CD14-positive monocyte (primary cell): ENCODE data around the gene SECTM1. TPM values are rescaled to one million over a fixed set of nuclear protein-coding genes. Genes with fewer than 3 reads are reported as not detected.

Experiments
- DNase-seq, 3 donors: peaks; one replicate each; pipeline ENCODE4 v3.0.0-alpha.2; 2011 to 2022
- H2AFZ ChIP-seq: 2 replicates; pipeline ENCODE4 v1.6.0; 2012; ENCODE audit warnings: mild to moderate bottlenecking, low read depth, low read length, inconsistent platforms; ENCODE audit not compliant: insufficient read depth, poor library complexity, severe bottlenecking
- H3K27ac ChIP-seq, 2 donors: 1 replicate in 1 of 2; 2 replicates in 1 of 2; pipeline ENCODE4 v1.5.1; 2012 to 2013; ENCODE audit warnings: low read length in 2 of 2, control low read depth in 1 of 2, inconsistent platforms in 1 of 2, low read depth in 1 of 2, mild to moderate bottlenecking in 1 of 2
- H3K27me3 ChIP-seq, 2 donors: one replicate each; pipeline versions ENCODE4 v1.6.0 to v1.6.1; 2011 to 2013; ENCODE audit warnings: low read length in 2 of 2; ENCODE audit not compliant: control insufficient read depth in 2 of 2, insufficient read depth in 2 of 2
- H3K36me3 ChIP-seq, 2 donors: replicated peaks in 1 of 2; 1 replicate in 1 of 2; 2 replicates in 1 of 2; pipeline versions ENCODE4 v1.5.1 to v1.6.1; 2012 to 2013; ENCODE audit warnings: low read length in 2 of 2, control low read depth in 1 of 2, inconsistent platforms in 1 of 2, mild to moderate bottlenecking in 1 of 2; ENCODE audit not compliant: insufficient read depth in 2 of 2, control insufficient read depth in 1 of 2
- H3K4me1 ChIP-seq, 2 donors: 1 replicate in 1 of 2; 2 replicates in 1 of 2; pipeline versions ENCODE4 v1.5.1 to v1.6.1; 2012 to 2013; ENCODE audit warnings: low read length in 2 of 2, control low read depth in 1 of 2, inconsistent platforms in 1 of 2, mild to moderate bottlenecking in 1 of 2, moderate library complexity in 1 of 2; ENCODE audit not compliant: insufficient read depth in 2 of 2, control insufficient read depth in 1 of 2
- H3K4me2 ChIP-seq: replicated peaks from 2 replicates; pipeline ENCODE3; 2012; ENCODE audit warnings: low read length, moderate library complexity, mild to moderate bottlenecking; ENCODE audit not compliant: poor library complexity, severe bottlenecking; ENCODE audit errors: extremely low read depth
- H3K4me3 ChIP-seq, 3 experiments: fragments of 200-600 bp in 1 of 3; sonication (generic) in 1 of 3; replicated peaks in 1 of 3; 1 replicate in 2 of 3; 2 replicates in 1 of 3; pipeline ENCODE4 v1.5.1; 2011 to 2013; ENCODE audit warnings: low read length in 3 of 3, mild to moderate bottlenecking in 3 of 3, control low read depth in 2 of 3, low read depth in 2 of 3, inconsistent platforms in 1 of 3, moderate library complexity in 1 of 3
- H3K79me2 ChIP-seq: 2 replicates; pipeline ENCODE4 v1.6.0; 2012; ENCODE audit warnings: mild to moderate bottlenecking, control low read depth, inconsistent platforms, low read length, moderate library complexity; ENCODE audit not compliant: insufficient read depth
- H3K9ac ChIP-seq: 2 replicates; pipeline ENCODE4 v1.6.0; 2017; ENCODE audit warnings: low read length, mild to moderate bottlenecking; ENCODE audit not compliant: insufficient read depth, poor library complexity, severe bottlenecking
- H3K9me3 ChIP-seq, 2 donors: replicated peaks in 1 of 2; 1 replicate in 1 of 2; 2 replicates in 1 of 2; pipeline versions ENCODE4 v1.5.1 to v1.6.1; 2012 to 2013; ENCODE audit warnings: low read length in 2 of 2, control low read depth in 1 of 2; ENCODE audit not compliant: control insufficient read depth in 1 of 2, insufficient read depth in 1 of 2
- H4K20me1 ChIP-seq: 2 replicates; pipeline ENCODE4 v1.6.0; 2012; ENCODE audit warnings: mild to moderate bottlenecking, low read length, control low read depth, moderate library complexity; ENCODE audit not compliant: insufficient read depth
- H3K27ac Mint-ChIP-seq, 7 donors: one replicate each; pipeline ENCODE4 v1.8.0; 2020; ENCODE audit warnings: mild to moderate bottlenecking in 7 of 7, mixed read lengths in 7 of 7, moderate library complexity in 6 of 7, inconsistent platforms in 2 of 7
- H3K27me3 Mint-ChIP-seq, 3 donors: one replicate each; pipeline ENCODE4 v1.8.0; 2021 to 2022; ENCODE audit warnings: low read depth in 3 of 3, mild to moderate bottlenecking in 3 of 3, mixed read lengths in 3 of 3, moderate library complexity in 3 of 3, inconsistent platforms in 1 of 3
- H3K36me3 Mint-ChIP-seq, 2 donors: one replicate each; pipeline ENCODE4 v1.8.0; 2020; ENCODE audit warnings: mixed read lengths in 2 of 2, inconsistent platforms in 1 of 2, mild to moderate bottlenecking in 1 of 2
- H3K4me1 Mint-ChIP-seq: one replicate; pipeline ENCODE4 v1.8.0; 2020; ENCODE audit warnings: mild to moderate bottlenecking, mixed read lengths
- H3K4me3 Mint-ChIP-seq, 2 donors: one replicate each; pipeline ENCODE4 v1.8.0; 2020; ENCODE audit warnings: mild to moderate bottlenecking in 2 of 2, mixed read lengths in 2 of 2, moderate library complexity in 1 of 2
- H3K9me3 Mint-ChIP-seq, 7 donors: one replicate each; pipeline ENCODE4 v1.8.0; 2020 to 2022; ENCODE audit warnings: mixed read lengths in 7 of 7, mild to moderate bottlenecking in 6 of 7, moderate library complexity in 6 of 7, inconsistent platforms in 2 of 7
- WGBS: methylation state at CpG from one replicate; pipeline ENCODE4 v1.1.5; 2013; ENCODE audit warnings: missing lambda C conversion rate; ENCODE audit not compliant: insufficient coverage; 5-methylcytosine and 5-hydroxymethylcytosine counted together
- intact Hi-C, 2 donors: fragments of 100-400 bp; cut with micrococcal nuclease; formaldehyde crosslinking; loops; one replicate each; pipeline versions ENCODE4 v1.15.0 to v1.15.1; 2023
- polyA plus RNA-seq, 3 donors: library from polyadenylated mRNA; depleted of rRNA in 1 of 3; unstranded in 2 of 3; stranded (reverse) in 1 of 3; fragments of 300-500 nt in 2 of 3; fragments of >200 nt in 1 of 3; fragmentation: Illumina TruSeq in 2 of 3; gene quantifications; 1 replicate in 2 of 3; 2 replicates in 1 of 3; pipeline ENCODE4 v1.2.3, GENCODE V29; 2012 to 2021
- TF ChIP-seq, protein P1 (sequence below): fragments of 200-600 bp; IDR thresholded peaks from one replicate; pipeline ENCODE4 v1.8.0; 2022; ENCODE audit warnings: antibody characterized with exemption, mild to moderate bottlenecking

The SECTM1 gene
- polyA plus RNA-seq, 3 donors, result 136 to 209 (median 188) TPM

DNA sequence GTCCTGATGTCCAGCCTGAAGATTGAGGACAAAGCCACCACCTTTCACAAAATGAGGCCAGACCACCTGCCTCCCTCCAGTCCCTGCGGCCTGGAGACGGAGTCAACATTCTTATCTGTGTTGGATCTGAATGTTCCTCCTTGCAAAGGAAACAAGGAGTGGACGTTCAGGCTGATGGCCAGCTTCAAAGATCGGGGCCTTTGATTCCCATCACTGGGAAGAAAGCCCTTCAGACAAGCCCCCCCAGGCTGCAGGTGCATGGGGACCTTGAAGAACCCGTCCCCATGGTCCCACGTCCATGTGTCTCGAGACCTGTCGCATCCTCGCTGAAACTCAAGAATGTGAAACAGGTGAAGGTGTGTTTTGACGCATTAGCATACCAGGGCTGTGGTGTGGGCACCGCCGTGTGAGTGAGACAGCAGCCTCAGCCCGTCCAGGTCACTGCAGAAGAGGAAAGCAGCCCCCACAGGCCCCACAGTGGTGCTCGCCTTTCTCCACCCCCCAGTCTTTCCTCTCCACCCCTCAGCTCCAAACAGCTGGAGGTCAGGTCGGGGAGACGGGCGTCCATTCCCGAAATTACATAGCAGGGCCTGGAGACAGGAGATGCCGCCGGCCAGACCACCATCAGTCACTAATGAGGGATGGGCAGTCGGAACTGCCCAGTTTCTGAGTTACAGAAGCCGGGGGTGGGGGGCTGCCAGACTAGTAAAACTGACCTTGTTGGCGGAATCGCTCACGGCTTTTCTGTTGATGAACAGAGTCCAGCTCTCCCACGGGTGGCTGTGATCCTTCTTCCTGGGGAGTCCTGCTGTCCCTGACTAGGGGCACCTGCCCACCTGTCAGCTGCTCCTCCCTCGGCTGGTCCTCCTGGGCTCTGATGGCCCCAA is 59.2 kb downstream of the SECTM1 start:
- Histone ChIP-seq H3K79me2 (peaks cover 47% of the 10 kb centered on the region), H3K27ac (peak overlapping the region in 1 of 2 donors; percentile 89), H3K9ac (peak overlapping the region; percentile 93), H2AFZ (peak overlapping the region; percentile 79), H3K4me2 (peak overlapping the region; percentile 81), H3K4me1 (peaks cover 47 to 62% of the 10 kb centered on the region in 2 donors), H3K9me3 (no peaks in the 10 kb centered on the region), H3K27me3 (no peaks in the 10 kb centered on the region), H3K36me3 (peaks cover 21 to 28% of the 10 kb centered on the region in 2 donors), H4K20me1 (peaks cover 33% of the 10 kb centered on the region), H3K4me3 (peak overlapping the region in 2 of 3 experiments; percentile 69 to 81)
- peaks cover 46 to 48% of the 10 kb centered on the region in 2 donors for H3K36me3 Mint-ChIP-seq
- peak overlapping the region in 6 of 7 donors; percentile 59 to 98 (median 87) for H3K27ac Mint-ChIP-seq
- TF ChIP-seq, protein P1, sequence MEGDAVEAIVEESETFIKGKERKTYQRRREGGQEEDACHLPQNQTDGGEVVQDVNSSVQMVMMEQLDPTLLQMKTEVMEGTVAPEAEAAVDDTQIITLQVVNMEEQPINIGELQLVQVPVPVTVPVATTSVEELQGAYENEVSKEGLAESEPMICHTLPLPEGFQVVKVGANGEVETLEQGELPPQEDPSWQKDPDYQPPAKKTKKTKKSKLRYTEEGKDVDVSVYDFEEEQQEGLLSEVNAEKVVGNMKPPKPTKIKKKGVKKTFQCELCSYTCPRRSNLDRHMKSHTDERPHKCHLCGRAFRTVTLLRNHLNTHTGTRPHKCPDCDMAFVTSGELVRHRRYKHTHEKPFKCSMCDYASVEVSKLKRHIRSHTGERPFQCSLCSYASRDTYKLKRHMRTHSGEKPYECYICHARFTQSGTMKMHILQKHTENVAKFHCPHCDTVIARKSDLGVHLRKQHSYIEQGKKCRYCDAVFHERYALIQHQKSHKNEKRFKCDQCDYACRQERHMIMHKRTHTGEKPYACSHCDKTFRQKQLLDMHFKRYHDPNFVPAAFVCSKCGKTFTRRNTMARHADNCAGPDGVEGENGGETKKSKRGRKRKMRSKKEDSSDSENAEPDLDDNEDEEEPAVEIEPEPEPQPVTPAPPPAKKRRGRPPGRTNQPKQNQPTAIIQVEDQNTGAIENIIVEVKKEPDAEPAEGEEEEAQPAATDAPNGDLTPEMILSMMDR, result no peak
- no peak for DNase-seq
- 90% methylated on average over 21 of the region's 27 CpGs for WGBS
- peak overlapping the region; percentile 80 to 85 for H3K4me3 Mint-ChIP-seq
- intact Hi-C loops, result no loop called here
- peaks cover 61% of the 10 kb centered on the region for H3K4me1 Mint-ChIP-seq
- H3K27me3 Mint-ChIP-seq, result peaks cover 0 to 3% (median 0%) of the 10 kb centered on the region in 3 donors
- H3K9me3 Mint-ChIP-seq, result peaks cover 0 to 2% (median 0%) of the 10 kb centered on the region in 7 donors

DNA sequence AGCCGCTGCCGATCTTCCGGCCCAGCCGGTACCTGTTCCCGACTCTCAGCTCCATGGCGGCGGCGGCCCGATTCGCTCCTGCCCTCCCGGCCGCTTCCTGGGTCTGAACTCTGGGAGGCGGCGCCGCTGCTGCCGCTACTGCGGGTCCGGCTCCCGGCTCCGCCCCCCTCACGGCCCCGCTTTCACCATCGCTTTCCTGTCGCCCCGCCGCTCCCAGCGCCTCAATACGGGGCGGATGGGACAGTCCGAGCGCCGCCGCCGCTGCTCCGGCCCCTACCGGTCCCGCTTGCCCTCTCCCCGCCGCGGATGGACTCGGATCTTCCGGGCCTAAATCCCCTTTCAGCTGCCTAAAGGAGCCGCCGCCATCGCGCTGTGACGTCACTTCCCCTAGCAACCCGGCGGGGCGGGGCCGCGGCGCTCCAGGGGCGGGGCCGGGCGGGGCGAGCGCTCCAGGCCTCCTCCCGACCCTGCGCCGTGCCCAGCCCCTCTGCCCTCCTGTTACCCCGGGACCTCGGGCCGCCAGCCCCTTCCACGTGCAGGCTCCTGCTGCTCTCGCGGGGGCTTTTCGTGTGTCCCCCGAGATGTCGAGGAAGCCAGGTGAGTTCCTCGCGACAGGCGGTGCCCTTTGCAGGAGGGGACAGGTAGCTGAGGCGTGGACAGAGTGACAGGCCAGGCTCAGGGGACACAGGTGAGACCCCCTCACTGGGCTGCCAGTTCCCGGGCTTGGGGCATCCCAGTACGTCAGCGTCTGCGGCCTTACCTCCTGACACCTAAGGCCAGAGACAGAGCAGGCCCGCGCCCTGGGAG is 60.0 kb downstream of the SECTM1 start, which contains the start of gene CSNK1D:
Gene CSNK1D (minus strand): TSS at position 374 of the 807 bp plus-strand sequence. CDS start 319 bp downstream, at position 55.
- peaks cover 41% of the 10 kb centered on the region for H4K20me1 ChIP-seq
- Mint-ChIP-seq H3K4me1 (peaks cover 61% of the 10 kb centered on the region), H3K36me3 (peaks cover 51 to 52% of the 10 kb centered on the region in 2 donors), H3K27me3 (peaks cover 0 to 3% (median 0%) of the 10 kb centered on the region in 3 donors), H3K9me3 (peaks cover 0 to under 1% (median 0%) of the 10 kb centered on the region in 7 donors), H3K4me3 (peak within 1 kb of the TSS; percentile 90 to 98), H3K27ac (peak within 1 kb of the TSS; percentile 93 to 98 (median 97))
- 4% methylated on average over 76 of the region's 80 CpGs for WGBS
- peak within 1 kb of the TSS; percentile 69 to 88 (median 81) for H3K4me3 ChIP-seq
- intact Hi-C loops, result loop anchor here in 1 of 2 donors (2.0 kb wide), 1 partner anchor 25 kb away; no protein-coding TSS in a partner anchor
- peak; percentile 81 to 87 (median 85) for DNase-seq
- peak within 1 kb of the TSS; percentile 81 for H3K4me2 ChIP-seq
- no peaks in the 10 kb centered on the region for H3K27me3 ChIP-seq
- H3K79me2 ChIP-seq, result peaks cover 56% of the 10 kb centered on the region
- H3K27ac ChIP-seq, result peak within 1 kb of the TSS; percentile 67 to 89
- H2AFZ ChIP-seq, result peak within 1 kb of the TSS; percentile 79
- TF ChIP-seq, protein P1, result no peak
- H3K9ac ChIP-seq, result peak within 1 kb of the TSS; percentile 93
- peaks cover 39 to 62% of the 10 kb centered on the region in 2 donors for H3K4me1 ChIP-seq
- no peaks in the 10 kb centered on the region for H3K9me3 ChIP-seq
- peaks cover 23 to 36% of the 10 kb centered on the region in 2 donors for H3K36me3 ChIP-seq
